Activated naive CD8-positive, alpha-beta T cell treated with anti-CD3 and anti-CD28 coated beads, Interleukin-2, amount 10 ng/mL, durations not matched to agents 7 days and 5 days (primary cell): ENCODE results near the gene PTPRD. TPM values are rescaled to one million over a fixed set of nuclear protein-coding genes. Genes with fewer than 3 reads are reported as not detected.

Experiments used
- ATAC-seq: fragments of 150-1000 bp; cut with Tn5 transposase; one replicate; pipeline ENCODE4 v1.10.0; 2021; ENCODE audit warnings: low read depth, moderate library complexity
- POLR2A ChIA-PET: fragments of 350-600 bp; sonication (Branson Sonifier 250); formaldehyde crosslinking; loops from one replicate; lab custom pipeline; 2021; ENCODE audit warnings: antibody characterized with exemption; lab: Charles Lee
- DNase-seq: peaks from one replicate; pipeline ENCODE4 v3.0.0; 2021
- H3K27ac Mint-ChIP-seq: one replicate; pipeline ENCODE4 v1.8.0; 2022; ENCODE audit warnings: mild to moderate bottlenecking, mixed read lengths
- H3K27me3 Mint-ChIP-seq: one replicate; pipeline ENCODE4 v1.8.0; 2022; ENCODE audit warnings: mild to moderate bottlenecking, moderate library complexity, mixed read lengths
- H3K36me3 Mint-ChIP-seq: one replicate; pipeline ENCODE4 v1.8.0; 2021; ENCODE audit warnings: mild to moderate bottlenecking, mixed read lengths
- H3K4me1 Mint-ChIP-seq: one replicate; pipeline ENCODE4 v1.8.0; 2021; ENCODE audit warnings: mixed read lengths
- H3K4me3 Mint-ChIP-seq: one replicate; pipeline ENCODE4 v1.8.0; 2022; ENCODE audit warnings: mild to moderate bottlenecking, moderate library complexity, mixed read lengths
- H3K9me3 Mint-ChIP-seq: one replicate; pipeline ENCODE4 v1.8.0; 2021; ENCODE audit warnings: mixed read lengths
- total RNA-seq, 2 experiments: library from RNA; stranded (reverse); gene quantifications; one replicate each; pipeline ENCODE4 v1.2.3, GENCODE V29; 2021

PTPRD gene
- total RNA-seq, 2 experiments from 2014 or later = not detected

DNA sequence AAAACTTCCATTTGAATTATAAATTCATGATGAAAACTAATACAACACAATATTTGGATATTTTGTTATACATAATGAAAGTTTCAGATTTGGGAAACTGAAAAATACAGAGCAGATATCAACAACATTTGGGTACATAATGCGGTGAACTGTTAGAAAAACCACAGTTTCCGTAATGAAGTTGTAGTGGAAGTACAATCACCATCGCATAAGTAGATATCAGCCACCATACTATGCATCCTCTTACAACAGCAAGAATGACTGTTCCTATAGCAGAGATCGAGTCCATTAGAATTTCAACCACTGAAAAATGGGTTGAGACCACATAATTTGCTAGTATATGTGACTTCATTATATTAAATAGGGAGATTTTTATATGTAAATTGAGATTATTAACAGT is 2043.0 kb downstream of the PTPRD start:
- DNase-seq (no peak), ATAC-seq (no peak)
- Mint-ChIP-seq H3K4me3 (no peak overlapping the region), H3K9me3 (no peaks in the 10 kb centered on the region), H3K36me3 (no peaks in the 10 kb centered on the region), H3K4me1 (peaks cover 2% of the 10 kb centered on the region), H3K27me3 (peaks cover 3% of the 10 kb centered on the region), H3K27ac (no peak overlapping the region)
- POLR2A ChIA-PET = no interaction called here

DNA sequence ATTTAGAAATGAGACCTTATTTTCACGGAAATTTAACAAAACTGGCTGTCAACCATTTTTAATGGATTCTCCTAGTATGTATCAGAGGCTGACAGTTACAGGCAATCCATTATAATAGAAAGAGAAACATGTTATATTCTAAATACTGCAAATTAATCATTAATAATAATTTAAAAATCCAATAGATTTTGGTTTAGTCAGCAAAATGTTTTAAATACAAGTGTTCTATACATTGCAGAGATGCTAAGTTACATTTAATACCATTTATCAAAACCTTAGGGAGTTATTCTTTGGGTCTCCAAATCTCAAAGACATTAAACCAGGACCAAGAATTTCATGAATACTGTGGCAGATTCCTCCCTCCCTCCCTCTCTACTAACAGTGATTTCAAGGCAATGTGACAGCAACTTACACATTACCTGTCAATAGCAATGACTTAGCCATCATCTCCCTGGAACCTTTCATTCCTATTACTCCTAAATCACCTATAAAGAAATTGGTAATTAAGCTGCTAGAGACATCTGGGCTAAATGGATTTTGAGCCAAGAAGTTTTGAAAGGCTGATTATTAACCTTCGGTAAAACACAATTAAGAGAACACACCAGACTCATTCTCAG is 2044.7 kb downstream of the PTPRD start:
- ATAC-seq (no peak), DNase-seq (no peak)
- H3K27ac Mint-ChIP-seq = no peak overlapping the region
- no peaks in the 10 kb centered on the region for H3K36me3 Mint-ChIP-seq
- peaks cover 4% of the 10 kb centered on the region for H3K4me1 Mint-ChIP-seq
- peaks cover 4% of the 10 kb centered on the region for H3K27me3 Mint-ChIP-seq
- POLR2A ChIA-PET = no interaction called here
- H3K9me3 Mint-ChIP-seq = no peaks in the 10 kb centered on the region
- no peak overlapping the region for H3K4me3 Mint-ChIP-seq

GRCh38 chr9:8564960-8565359 is 2047.8 kb downstream of the PTPRD start:
- Mint-ChIP-seq H3K27me3 (peaks cover 4% of the 10 kb centered on the region), H3K4me3 (no peak overlapping the region), H3K4me1 (peaks cover 4% of the 10 kb centered on the region), H3K27ac (no peak overlapping the region), H3K36me3 (no peaks in the 10 kb centered on the region), H3K9me3 (no peaks in the 10 kb centered on the region)
- DNase-seq (no peak), ATAC-seq (no peak)
- POLR2A ChIA-PET = no interaction called here

DNA sequence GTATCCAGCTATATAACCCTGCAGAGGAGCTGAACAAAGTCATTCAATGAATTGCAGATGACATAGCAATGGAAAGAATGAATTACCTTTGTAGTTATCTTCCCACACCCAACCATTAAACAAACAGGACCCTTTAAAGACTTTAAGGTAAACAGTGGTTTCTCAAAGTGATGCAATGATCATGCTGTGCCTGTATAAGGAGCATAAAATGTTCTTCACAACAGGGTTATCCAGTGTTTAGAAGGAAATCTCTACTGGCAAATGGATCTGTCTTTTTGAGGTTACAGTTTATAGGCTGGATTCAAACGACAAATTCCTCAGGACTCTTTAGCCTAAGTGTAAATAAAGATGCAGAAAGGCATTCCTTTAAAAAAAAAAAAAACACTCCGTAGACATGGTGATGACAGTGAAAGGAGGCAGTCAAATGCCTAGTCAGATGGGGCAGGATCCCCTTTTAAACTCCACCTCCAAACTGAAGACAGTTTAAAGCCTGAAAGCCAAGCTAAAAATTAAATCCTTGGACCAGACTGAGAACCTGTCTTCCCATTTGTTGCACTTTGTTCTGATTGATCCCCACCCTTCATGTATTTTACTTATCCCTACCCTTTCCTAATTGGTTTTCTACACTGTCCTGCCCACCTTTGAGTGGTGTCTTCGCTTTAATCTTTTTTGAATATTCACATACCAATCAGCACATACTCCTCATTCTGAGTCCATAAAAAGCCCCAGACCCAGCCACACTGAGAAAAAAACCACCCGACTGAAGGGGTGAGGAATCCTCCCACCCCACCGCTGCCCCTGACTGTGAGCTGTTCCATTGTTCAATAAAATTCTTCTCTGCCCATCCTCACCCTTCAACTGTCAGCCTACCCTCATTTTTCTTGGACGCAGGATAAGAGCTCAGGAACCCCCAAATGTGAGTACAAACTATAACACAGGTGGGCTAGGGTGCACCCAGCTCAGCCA is 2052.0 kb downstream of the PTPRD start:
- Mint-ChIP-seq H3K4me1 (peaks cover 4% of the 10 kb centered on the region), H3K4me3 (no peak overlapping the region), H3K36me3 (no peaks in the 10 kb centered on the region), H3K27ac (no peak overlapping the region), H3K9me3 (no peaks in the 10 kb centered on the region), H3K27me3 (peaks cover 3% of the 10 kb centered on the region)
- ATAC-seq = no peak
- DNase-seq = no peak
- POLR2A ChIA-PET = no interaction called here

DNA sequence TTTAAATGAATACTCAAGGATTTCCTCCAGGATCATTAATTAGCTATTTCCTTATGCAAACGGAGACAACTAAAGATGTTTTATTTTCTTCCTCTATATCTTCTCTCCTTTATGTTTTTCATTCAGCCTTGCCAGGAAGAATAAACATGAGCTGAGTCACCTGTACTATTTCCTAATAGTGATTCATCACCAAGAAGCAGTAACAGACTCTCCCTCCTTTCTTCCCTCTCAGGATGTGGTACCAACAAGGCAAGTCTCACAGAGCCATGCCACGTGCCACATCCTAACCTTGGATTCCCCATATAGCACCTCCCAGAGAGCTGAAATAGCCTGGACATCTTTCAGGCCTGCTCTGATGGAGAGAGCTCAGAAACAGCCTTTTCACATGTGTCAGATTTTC is 2054.6 kb downstream of the PTPRD start:
- Mint-ChIP-seq H3K36me3 (no peaks in the 10 kb centered on the region), H3K4me3 (no peak overlapping the region), H3K27me3 (no peaks in the 10 kb centered on the region), H3K27ac (no peak overlapping the region), H3K4me1 (no peaks in the 10 kb centered on the region), H3K9me3 (no peaks in the 10 kb centered on the region)
- ATAC-seq (no peak), DNase-seq (no peak)
- POLR2A ChIA-PET = no interaction called here

- no peak for DNase-seq
- no peaks in the 10 kb centered on the region for H3K36me3 Mint-ChIP-seq
- ATAC-seq = no peak
- H3K27me3 Mint-ChIP-seq = no peaks in the 10 kb centered on the region
- POLR2A ChIA-PET = no interaction called here
- H3K4me1 Mint-ChIP-seq = no peaks in the 10 kb centered on the region
- H3K4me3 Mint-ChIP-seq = no peak overlapping the region
- no peak overlapping the region for H3K27ac Mint-ChIP-seq
- peaks cover 1% of the 10 kb centered on the region for H3K9me3 Mint-ChIP-seq
These were observed 2056.9 kb downstream of the PTPRD start for GRCh38 chr9:8555762-8556500.

GRCh38 chr9:8553444-8553843 is 2059.4 kb downstream of the PTPRD start:
- Mint-ChIP-seq H3K27ac (no peak overlapping the region), H3K36me3 (no peaks in the 10 kb centered on the region), H3K4me1 (no peaks in the 10 kb centered on the region), H3K27me3 (no peaks in the 10 kb centered on the region), H3K9me3 (peaks cover 1% of the 10 kb centered on the region), H3K4me3 (no peak overlapping the region)
- DNase-seq (no peak), ATAC-seq (no peak)
- POLR2A ChIA-PET = no interaction called here

DNA sequence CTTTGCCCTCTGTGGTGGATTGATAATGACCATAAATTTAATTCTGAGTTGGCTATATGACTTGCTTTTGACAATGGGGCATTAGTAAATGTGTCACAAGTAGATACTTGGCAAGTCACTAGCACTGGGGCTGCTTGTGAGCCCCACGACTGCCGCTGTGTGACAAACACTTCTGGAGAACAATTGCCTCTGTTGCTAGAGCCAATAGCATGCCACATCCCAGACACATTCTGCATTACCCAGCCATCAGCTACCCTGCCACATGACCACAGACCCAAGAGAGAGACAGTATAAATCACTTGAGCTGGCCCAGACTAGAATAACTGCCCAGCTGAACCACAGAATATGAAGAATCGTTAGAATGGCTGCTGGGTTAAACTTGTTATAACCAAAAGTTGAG is 2060.1 kb downstream of the PTPRD start:
- Mint-ChIP-seq H3K4me3 (no peak overlapping the region), H3K27me3 (no peaks in the 10 kb centered on the region), H3K36me3 (no peaks in the 10 kb centered on the region), H3K27ac (no peak overlapping the region), H3K4me1 (no peaks in the 10 kb centered on the region), H3K9me3 (peaks cover 1% of the 10 kb centered on the region)
- POLR2A ChIA-PET = no interaction called here
- ATAC-seq (no peak), DNase-seq (no peak)

- POLR2A ChIA-PET = no interaction called here
- no peak for ATAC-seq
- no peak for DNase-seq
- Mint-ChIP-seq H3K27ac (no peak overlapping the region), H3K4me3 (no peak overlapping the region), H3K4me1 (no peaks in the 10 kb centered on the region), H3K36me3 (no peaks in the 10 kb centered on the region), H3K9me3 (peaks cover 1% of the 10 kb centered on the region), H3K27me3 (no peaks in the 10 kb centered on the region)
These were observed 2063.6 kb downstream of the PTPRD start for GRCh38 chr9:8549214-8549613.

GRCh38 chr9:8543219-8543618 is 2069.6 kb downstream of the PTPRD start:
- Mint-ChIP-seq H3K27me3 (no peaks in the 10 kb centered on the region), H3K4me3 (no peak overlapping the region), H3K27ac (no peak overlapping the region), H3K9me3 (no peaks in the 10 kb centered on the region), H3K4me1 (no peaks in the 10 kb centered on the region), H3K36me3 (no peaks in the 10 kb centered on the region)
- POLR2A ChIA-PET = no interaction called here
- ATAC-seq (no peak), DNase-seq (no peak)

DNA sequence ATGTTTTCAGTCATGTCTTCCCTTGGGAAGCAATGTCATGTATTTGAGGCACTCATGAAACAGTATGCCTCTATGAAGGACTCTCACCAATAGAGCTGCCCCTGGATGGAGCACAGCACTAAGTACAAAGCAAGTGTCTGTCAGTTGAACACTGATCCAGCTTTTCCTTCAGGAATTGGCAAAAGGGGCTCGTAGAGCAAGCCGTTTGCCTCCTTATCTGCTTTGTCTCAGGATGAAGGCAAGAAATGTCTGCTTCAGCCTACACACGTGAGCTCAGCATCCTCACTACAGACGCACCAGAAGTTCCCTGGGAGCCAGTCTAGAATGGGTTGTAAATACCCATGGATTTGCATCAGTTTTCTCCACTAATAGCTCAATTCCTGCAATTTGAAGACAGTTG is 2070.3 kb downstream of the PTPRD start:
- no peaks in the 10 kb centered on the region for H3K27me3 Mint-ChIP-seq
- no peaks in the 10 kb centered on the region for H3K9me3 Mint-ChIP-seq
- DNase-seq (no peak), ATAC-seq (no peak)
- no peak overlapping the region for H3K4me3 Mint-ChIP-seq
- H3K27ac Mint-ChIP-seq = no peak overlapping the region
- H3K36me3 Mint-ChIP-seq = no peaks in the 10 kb centered on the region
- no peaks in the 10 kb centered on the region for H3K4me1 Mint-ChIP-seq
- POLR2A ChIA-PET = no interaction called here

DNA sequence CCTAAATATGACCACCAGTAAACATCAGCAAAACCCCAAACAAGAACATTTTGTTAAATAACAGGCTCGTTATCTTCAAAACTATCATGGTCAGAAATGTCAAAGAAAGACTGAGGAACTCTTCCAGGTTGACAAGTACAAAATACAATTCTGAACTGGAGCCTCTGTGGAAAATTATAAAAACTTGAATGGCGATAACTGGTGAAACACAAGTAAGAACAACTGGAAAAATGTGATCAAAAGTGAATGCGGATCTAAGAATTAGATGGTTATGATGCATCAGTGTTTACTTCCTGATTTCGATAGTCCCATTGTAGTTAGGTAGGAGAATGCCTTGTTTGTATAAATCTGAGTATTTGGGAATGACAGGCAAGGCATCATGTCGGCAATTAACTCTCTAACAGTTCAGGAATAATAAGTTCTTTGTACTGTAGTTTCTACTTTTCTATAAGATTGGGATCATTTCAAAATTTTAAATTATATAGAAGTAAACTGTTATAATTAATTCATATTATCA is 2073.1 kb downstream of the PTPRD start:
- POLR2A ChIA-PET = no interaction called here
- Mint-ChIP-seq H3K27me3 (no peaks in the 10 kb centered on the region), H3K36me3 (no peaks in the 10 kb centered on the region), H3K9me3 (no peaks in the 10 kb centered on the region), H3K4me3 (no peak overlapping the region), H3K4me1 (no peaks in the 10 kb centered on the region), H3K27ac (no peak overlapping the region)
- no peak for ATAC-seq
- no peak for DNase-seq

GRCh38 chr9:8536845-8537244 is 2076.0 kb downstream of the PTPRD start:
- Mint-ChIP-seq H3K27me3 (no peaks in the 10 kb centered on the region), H3K4me1 (no peaks in the 10 kb centered on the region), H3K36me3 (no peaks in the 10 kb centered on the region), H3K9me3 (no peaks in the 10 kb centered on the region), H3K4me3 (no peak overlapping the region), H3K27ac (no peak overlapping the region)
- DNase-seq (no peak), ATAC-seq (no peak)
- POLR2A ChIA-PET = no interaction called here
